Neuronal stem cell (in vitro differentiated cells): Measurements from ENCODE around the gene TSPAN4.

Experiments
- DNase-seq: peaks from one replicate; pipeline ENCODE4 v3.0.0-alpha.2; 2013; ENCODE audit warnings: low spot score
- H2AFZ ChIP-seq: one replicate; pipeline ENCODE4 v1.6.1; 2013; ENCODE audit warnings: mild to moderate bottlenecking, low read length, inconsistent platforms
- H2AK5ac ChIP-seq: 2 replicates; pipeline ENCODE4 v1.6.1; 2013; ENCODE audit warnings: low read depth, mild to moderate bottlenecking, inconsistent platforms, low read length, moderate library complexity, mixed read lengths
- H2BK120ac ChIP-seq: 2 replicates; pipeline ENCODE4 v1.6.1; 2013; ENCODE audit warnings: low read depth, mild to moderate bottlenecking, inconsistent platforms, low read length, moderate library complexity, mixed read lengths
- H2BK12ac ChIP-seq: one replicate; pipeline ENCODE4 v1.6.1; 2013; ENCODE audit warnings: low read length, inconsistent platforms
- H2BK15ac ChIP-seq: 2 replicates; pipeline ENCODE4 v1.6.1; 2013; ENCODE audit warnings: mild to moderate bottlenecking, low read length, inconsistent platforms, mixed read lengths
- H2BK5ac ChIP-seq: one replicate; pipeline ENCODE4 v1.6.1; 2013; ENCODE audit warnings: inconsistent platforms, mild to moderate bottlenecking, low read length, moderate library complexity
- H3K14ac ChIP-seq: one replicate; pipeline ENCODE4 v1.6.1; 2013; ENCODE audit warnings: low read length, inconsistent platforms
- H3K18ac ChIP-seq: 2 replicates; pipeline ENCODE4 v1.6.1; 2013; ENCODE audit warnings: low read length, inconsistent platforms
- H3K23ac ChIP-seq: 2 replicates; pipeline ENCODE4 v1.6.1; 2013; ENCODE audit warnings: low read depth, mild to moderate bottlenecking, mixed read lengths, low read length, inconsistent platforms; ENCODE audit not compliant: poor library complexity
- H3K27ac ChIP-seq: replicated peaks from 3 replicates; pipeline ENCODE4 v1.5.1; 2013; ENCODE audit warnings: low read length, inconsistent platforms
- H3K27me3 ChIP-seq, 3 experiments: 2 replicates each; pipeline ENCODE4 v1.6.1; 2013; ENCODE audit warnings: low read length in 3 of 3, mild to moderate bottlenecking in 2 of 3, inconsistent platforms in 1 of 3, low read depth in 1 of 3, mixed read lengths in 1 of 3, moderate library complexity in 1 of 3; ENCODE audit not compliant: control insufficient read depth in 3 of 3, insufficient read depth in 3 of 3
- H3K36me3 ChIP-seq, 2 donors: replicated peaks in 1 of 2; 2 replicates each; pipeline ENCODE4 v1.6.1; 2013; ENCODE audit warnings: low read length in 2 of 2; ENCODE audit not compliant: control insufficient read depth in 2 of 2, insufficient read depth in 2 of 2
- H3K4ac ChIP-seq: 2 replicates; pipeline ENCODE4 v1.6.1; 2013; ENCODE audit warnings: inconsistent platforms, mild to moderate bottlenecking, low read length, moderate library complexity
- H3K4me1 ChIP-seq, 2 donors: 1 replicate in 1 of 2; 2 replicates in 1 of 2; pipeline ENCODE4 v1.6.1; 2013; ENCODE audit warnings: low read length in 2 of 2, low read depth in 1 of 2; ENCODE audit not compliant: control insufficient read depth in 2 of 2, insufficient read depth in 1 of 2
- H3K4me2 ChIP-seq: one replicate; pipeline ENCODE4 v1.6.1; 2013; ENCODE audit warnings: mild to moderate bottlenecking, low read length, inconsistent platforms; ENCODE audit not compliant: insufficient read depth, poor library complexity, severe bottlenecking
- H3K4me3 ChIP-seq, 2 donors: 2 replicates each; pipeline ENCODE4 v1.5.1; 2013; ENCODE audit warnings: low read length in 2 of 2, mild to moderate bottlenecking in 2 of 2, inconsistent platforms in 1 of 2, moderate library complexity in 1 of 2
- H3K79me1 ChIP-seq: one replicate; pipeline ENCODE4 v1.6.1; 2013; ENCODE audit warnings: low read depth, mild to moderate bottlenecking, inconsistent platforms, low read length, moderate library complexity
- H3K9ac ChIP-seq: one replicate; pipeline ENCODE4 v1.6.1; 2013; ENCODE audit warnings: mild to moderate bottlenecking, low read depth, low read length, inconsistent platforms; ENCODE audit not compliant: poor library complexity
- H3K9me3 ChIP-seq, 2 donors: replicated peaks in 1 of 2; 2 replicates each; pipeline versions ENCODE3 to v1.6.1; 2013; ENCODE audit warnings: low read length in 2 of 2, mild to moderate bottlenecking in 2 of 2, inconsistent platforms in 1 of 2, low read depth in 1 of 2, mixed read lengths in 1 of 2, moderate library complexity in 1 of 2; ENCODE audit not compliant: control insufficient read depth in 2 of 2, insufficient read depth in 1 of 2
- H4K8ac ChIP-seq: one replicate; pipeline ENCODE4 v1.6.1; 2013; ENCODE audit warnings: low read depth, mild to moderate bottlenecking, inconsistent platforms, low read length, moderate library complexity
- H4K91ac ChIP-seq: one replicate; pipeline ENCODE4 v1.6.1; 2013; ENCODE audit warnings: low read length, low read depth, mild to moderate bottlenecking, inconsistent platforms; ENCODE audit not compliant: poor library complexity
- whole genome bisulfite sequencing, 2 donors: extraction: QIAGEN DNeasy Blood & Tissue Kit; methylation state at CpG; one replicate each; pipeline ENCODE4 v1.1.7; 2013; ENCODE audit warnings: missing lambda C conversion rate in 2 of 2, mixed read lengths in 1 of 2; ENCODE audit not compliant: insufficient read length in 2 of 2, insufficient replicate concordance in 1 of 2; ENCODE audit errors: extremely low coverage in 2 of 2; 5-methylcytosine and 5-hydroxymethylcytosine counted together

The TSPAN4 gene

DNA sequence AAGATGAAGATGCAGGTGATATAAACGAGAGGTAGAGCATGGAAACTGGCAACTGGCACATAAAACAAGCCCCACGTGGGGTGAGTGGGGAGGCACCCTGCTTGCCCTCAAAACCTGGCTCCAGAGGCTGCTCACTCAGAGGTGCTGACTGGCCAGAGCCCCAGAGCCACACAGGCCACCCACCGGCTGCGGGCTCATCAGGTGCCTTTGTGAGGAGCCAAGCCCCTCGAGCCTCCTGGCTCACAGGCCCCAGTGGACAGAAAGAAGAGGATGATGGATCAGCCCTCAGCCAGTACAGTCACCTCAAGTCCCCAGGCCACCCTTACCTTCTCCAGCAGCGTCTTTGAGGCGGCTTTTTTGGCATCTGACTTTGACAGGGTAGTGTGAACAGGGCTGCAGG, 61.7 kb downstream of the TSPAN4 start:
- no peak overlapping the region for H2BK15ac ChIP-seq
- no peaks in the 10 kb centered on the region for H3K27me3 ChIP-seq
- H2BK5ac ChIP-seq = no peak overlapping the region
- H3K23ac ChIP-seq = peak overlapping the region; percentile 55
- H2AFZ ChIP-seq = no peak overlapping the region
- peaks cover 0 to 5% of the 10 kb centered on the region in 2 donors for H3K9me3 ChIP-seq
- peaks cover 11% of the 10 kb centered on the region for H3K79me1 ChIP-seq
- no peak overlapping the region for H2BK120ac ChIP-seq
- no peak for DNase-seq
- H3K4ac ChIP-seq = no peak overlapping the region
- no peak overlapping the region for H2BK12ac ChIP-seq
- no CpG with 5 or more reads among the region's 7 CpGs for WGBS, 2 donors
- H4K8ac ChIP-seq = no peak overlapping the region
- no peak overlapping the region for H3K14ac ChIP-seq
- H3K18ac ChIP-seq = no peak overlapping the region
- peak overlapping the region; percentile 44 for H3K9ac ChIP-seq
- peaks cover 53 to 64% of the 10 kb centered on the region in 2 donors for H3K36me3 ChIP-seq
- no peak overlapping the region for H3K4me2 ChIP-seq
- peaks cover 0 to 1% of the 10 kb centered on the region in 2 donors for H3K4me1 ChIP-seq
- H2AK5ac ChIP-seq = no peak overlapping the region
- H3K27ac ChIP-seq = no peak overlapping the region
- H4K91ac ChIP-seq = no peak overlapping the region
- H3K4me3 ChIP-seq = no peak overlapping the region

DNA sequence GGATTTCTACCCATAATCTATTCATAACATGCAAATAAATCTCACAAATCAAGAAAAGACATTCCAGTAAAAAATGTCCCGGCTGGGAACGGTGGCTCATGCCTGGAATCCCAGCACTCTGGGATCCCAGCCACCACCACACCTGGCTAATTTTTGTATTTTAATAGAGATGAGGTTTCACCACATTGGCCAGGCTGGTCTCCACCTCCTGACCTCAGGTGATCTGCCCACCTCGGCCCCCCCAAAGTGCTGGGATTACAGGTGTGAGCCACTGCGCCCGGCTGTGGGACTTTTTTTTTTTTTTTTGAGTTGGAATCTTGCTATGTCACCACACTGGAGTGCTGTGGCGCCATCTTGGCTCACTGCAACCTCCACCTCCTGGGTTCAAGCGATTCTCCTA, 63.3 kb downstream of the TSPAN4 start:
- Histone ChIP-seq H2BK120ac (no peak overlapping the region), H3K9me3 (peaks cover 0 to 5% of the 10 kb centered on the region in 2 donors), H2AFZ (no peak overlapping the region), H3K9ac (no peak overlapping the region), H3K18ac (no peak overlapping the region), H3K36me3 (peaks cover 40 to 48% of the 10 kb centered on the region in 2 donors), H2BK12ac (no peak overlapping the region), H4K91ac (no peak overlapping the region), H2BK15ac (no peak overlapping the region), H2BK5ac (no peak overlapping the region), H4K8ac (no peak overlapping the region), H3K4ac (no peak overlapping the region), H3K4me2 (no peak overlapping the region), H3K14ac (no peak overlapping the region), H3K23ac (no peak overlapping the region), H3K4me3 (no peak overlapping the region), H3K27me3 (no peaks in the 10 kb centered on the region), H2AK5ac (no peak overlapping the region), H3K4me1 (peaks cover 0 to 8% of the 10 kb centered on the region in 2 donors), H3K79me1 (peaks cover 16% of the 10 kb centered on the region), H3K27ac (no peak overlapping the region)
- no CpG with 5 or more reads among the region's 7 CpGs for WGBS, 2 donors
- no peak for DNase-seq

DNA sequence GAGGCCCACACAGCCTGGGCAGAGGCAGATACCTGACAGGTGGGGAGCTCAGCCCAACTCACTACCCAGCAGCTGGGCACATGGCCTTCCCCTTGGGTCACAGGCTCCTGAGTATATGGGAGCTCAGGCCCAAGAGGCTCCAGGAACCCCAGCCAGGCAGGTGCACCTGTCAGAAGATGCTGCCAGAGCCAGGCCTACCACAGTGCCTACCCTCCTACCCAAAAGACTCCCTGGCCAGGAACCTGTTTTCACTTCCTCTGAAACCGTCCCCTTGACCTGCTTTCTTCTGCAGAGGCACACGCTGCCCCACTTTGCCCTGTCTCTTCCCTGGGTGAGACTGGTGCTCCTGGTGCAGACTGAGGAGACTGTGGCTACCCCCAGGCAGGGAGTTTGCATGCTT, 65.0 kb downstream of the TSPAN4 start:
- Histone ChIP-seq H3K18ac (no peak overlapping the region), H2BK5ac (no peak overlapping the region), H3K27ac (no peak overlapping the region), H2BK15ac (no peak overlapping the region), H3K27me3 (no peaks in the 10 kb centered on the region), H3K4me3 (no peak overlapping the region), H3K4me2 (no peak overlapping the region), H4K91ac (no peak overlapping the region), H3K79me1 (peaks cover 16% of the 10 kb centered on the region), H2AK5ac (no peak overlapping the region), H3K9ac (no peak overlapping the region), H3K23ac (no peak overlapping the region), H2BK120ac (no peak overlapping the region), H3K4ac (no peak overlapping the region), H2BK12ac (no peak overlapping the region), H2AFZ (no peak overlapping the region), H3K36me3 (peaks cover 24 to 31% of the 10 kb centered on the region in 2 donors), H4K8ac (no peak overlapping the region), H3K9me3 (no peaks in the 10 kb centered on the region), H3K4me1 (peaks cover 8 to 14% of the 10 kb centered on the region in 2 donors), H3K14ac (no peak overlapping the region)
- WGBS, 2 donors = no CpG with 5 or more reads among the region's 2 CpGs
- DNase-seq = no peak

DNA sequence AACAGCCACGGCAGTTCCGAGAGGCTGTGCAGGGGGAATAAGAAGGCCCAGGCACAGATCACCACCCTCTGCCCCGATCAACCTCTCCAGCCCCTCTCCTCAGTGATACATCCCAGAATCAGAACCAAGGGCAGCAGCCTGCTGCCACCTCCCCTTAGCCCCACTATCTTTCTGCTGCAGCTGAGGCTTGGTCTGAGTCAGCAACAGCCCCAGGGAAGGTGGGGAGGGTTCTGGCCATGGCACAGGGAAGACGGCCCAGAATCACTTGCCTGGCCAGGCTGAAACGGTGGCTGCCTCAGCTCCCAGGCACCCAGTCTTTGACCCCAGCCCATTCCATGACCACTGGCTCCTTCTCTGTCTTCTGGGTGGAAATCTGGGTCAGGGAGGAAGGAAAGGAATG, 65.6 kb downstream of the TSPAN4 start:
- WGBS, 2 donors = no CpG with 5 or more reads among the region's 5 CpGs
- H4K8ac ChIP-seq = no peak overlapping the region
- H3K9ac ChIP-seq = no peak overlapping the region
- H3K14ac ChIP-seq = no peak overlapping the region
- H3K79me1 ChIP-seq = peaks cover 14% of the 10 kb centered on the region
- H3K4me3 ChIP-seq = no peak overlapping the region
- H2BK120ac ChIP-seq = no peak overlapping the region
- no peak overlapping the region for H2BK15ac ChIP-seq
- H2BK5ac ChIP-seq = no peak overlapping the region
- no peak overlapping the region for H3K4me2 ChIP-seq
- H3K18ac ChIP-seq = no peak overlapping the region
- no peak for DNase-seq
- no peak overlapping the region for H2AFZ ChIP-seq
- no peak overlapping the region for H2BK12ac ChIP-seq
- H3K27me3 ChIP-seq = no peaks in the 10 kb centered on the region
- no peaks in the 10 kb centered on the region for H3K9me3 ChIP-seq
- H4K91ac ChIP-seq = no peak overlapping the region
- H3K23ac ChIP-seq = peak overlapping the region; percentile 55
- peak overlapping the region; percentile 28 for H2AK5ac ChIP-seq
- H3K4me1 ChIP-seq = peaks cover 8 to 14% of the 10 kb centered on the region in 2 donors
- H3K4ac ChIP-seq = no peak overlapping the region
- peaks cover 18 to 25% of the 10 kb centered on the region in 2 donors for H3K36me3 ChIP-seq
- H3K27ac ChIP-seq = no peak overlapping the region
